Transverse colon (tissue), 4 donors: ENCODE data around the gene TNRC6C. TPM values are rescaled to one million over a fixed set of nuclear protein-coding genes. Genes with fewer than 3 reads are reported as not detected.
A peak's percentile ranks its signal among the peaks of the same experiment; 100 is the strongest.

Source experiments
- DNase-seq: peaks from one replicate; pipeline ENCODE4 v3.0.0-alpha.2; 2019
- H3K27ac ChIP-seq, 4 donors: fragments of 200-600 bp; sonication (generic); 2 replicates each; pipeline ENCODE4 v1.5.1; 2016 to 2018; ENCODE audit warnings: inconsistent platforms in 4 of 4
- H3K27me3 ChIP-seq: fragments of 200-600 bp; sonication (generic); 2 replicates; pipeline ENCODE4 v1.5.1; 2017; ENCODE audit warnings: inconsistent platforms
- H3K36me3 ChIP-seq, 4 donors: fragments of 200-600 bp; sonication (generic); 2 replicates each; pipeline ENCODE4 v1.5.1; 2017 to 2019; ENCODE audit warnings: inconsistent platforms in 4 of 4
- H3K4me1 ChIP-seq, 4 donors: fragments of 200-600 bp; sonication (generic); 2 replicates each; pipeline ENCODE4 v1.5.1; 2017 to 2020; ENCODE audit warnings: inconsistent platforms in 4 of 4
- H3K4me3 ChIP-seq, 4 donors: fragments of 200-600 bp; sonication (generic); 1 replicate in 1 of 4; 2 replicates in 3 of 4; pipeline versions ENCODE4 v1.5.1 to v1.6.1; 2017 to 2019; ENCODE audit warnings: inconsistent platforms in 4 of 4
- H3K9me3 ChIP-seq, 2 donors: fragments of 200-600 bp; sonication (generic); 2 replicates each; pipeline ENCODE4 v1.5.1; 2017 to 2019; ENCODE audit warnings: inconsistent platforms in 2 of 2
- EP300 ChIP-seq: sonication (generic); formaldehyde crosslinking; IDR thresholded peaks from one replicate; pipeline ENCODE4 v1.6.1; 2017; ENCODE audit warnings: antibody characterized with exemption, low read depth
- POLR2A ChIP-seq: fragments of 450-650 bp; IDR thresholded peaks from one replicate; pipeline ENCODE4 v1.6.1; 2016; ENCODE audit warnings: antibody characterized with exemption, mild to moderate bottlenecking, moderate library complexity
- POLR2AphosphoS5 ChIP-seq, 3 donors: sonication (generic); formaldehyde crosslinking; IDR thresholded peaks; one replicate each; pipeline ENCODE4 v1.6.1; 2016; ENCODE audit warnings: antibody characterized with exemption in 3 of 3
- WGBS, 2 donors: methylation state at CpG; one replicate each; pipeline ENCODE4 v1.1.5; 2018; ENCODE audit warnings: low coverage in 1 of 2; 5-methylcytosine and 5-hydroxymethylcytosine counted together
- in situ Hi-C, 4 donors: fragments of 200-750 bp; cut with MboI; loops; one replicate each; pipeline versions ENCODE4 v1.15.0 to v1.15.1; 2017; ENCODE audit warnings: low sequenced_read_pairs in 3 of 4, low pct_ligation_motif_present in 1 of 4, low pct_unique_long_range_greater_than_20kb in 1 of 4
- intact Hi-C: fragments of 100-400 bp; cut with DNase I; formaldehyde crosslinking; loops from one replicate; pipeline ENCODE4 v1.15.1; 2023; ENCODE audit warnings: low total_unique reads
- total RNA-seq, 4 donors: library from RNA; depleted of rRNA; stranded (reverse); fragments of >200 nt; gene quantifications; one replicate each; pipeline ENCODE4 v1.1.0, GENCODE V29; 2016
- TF ChIP-seq, protein P1 (sequence below), 5 experiments: fragments of 200-600 bp in 3 of 5; fragments of 450-650 bp in 2 of 5; sonication (generic) in 3 of 5; IDR thresholded peaks; 1 replicate in 2 of 5; 2 replicates in 3 of 5; pipeline ENCODE4 v1.5.1; 2016 to 2017; ENCODE audit warnings: antibody characterized with exemption in 5 of 5, inconsistent platforms in 3 of 5, mild to moderate bottlenecking in 2 of 5, moderate library complexity in 1 of 5

Gene TNRC6C
- total RNA-seq, 4 donors from 2014 or later, result 7.5 to 16.9 (median 9.9) TPM

- H3K27ac ChIP-seq, result no peak overlapping the region
- no peaks in the 10 kb centered on the region for H3K9me3 ChIP-seq
- in situ Hi-C loops (loop anchor here in 1 of 4 donors (10.0 kb wide), 1 partner anchor 139 kb away; no protein-coding TSS in a partner anchor), intact Hi-C loops (no loop called here)
- H3K4me1 ChIP-seq, result no peaks in the 10 kb centered on the region
- peaks cover 0 to 7% (median 0%) of the 10 kb centered on the region in 4 donors for H3K36me3 ChIP-seq
- no peaks in the 10 kb centered on the region for H3K27me3 ChIP-seq
- H3K4me3 ChIP-seq, result no peak overlapping the region
- WGBS, 2 donors, result 63 to 66% methylated on average over 12 to 13 of the region's 13 CpGs
- TF ChIP-seq POLR2AphosphoS5 (IDR thresholded peaks at IDR 0.05) (no peak), EP300 (no peak), POLR2A (no peak)
- TF ChIP-seq, protein P1, sequence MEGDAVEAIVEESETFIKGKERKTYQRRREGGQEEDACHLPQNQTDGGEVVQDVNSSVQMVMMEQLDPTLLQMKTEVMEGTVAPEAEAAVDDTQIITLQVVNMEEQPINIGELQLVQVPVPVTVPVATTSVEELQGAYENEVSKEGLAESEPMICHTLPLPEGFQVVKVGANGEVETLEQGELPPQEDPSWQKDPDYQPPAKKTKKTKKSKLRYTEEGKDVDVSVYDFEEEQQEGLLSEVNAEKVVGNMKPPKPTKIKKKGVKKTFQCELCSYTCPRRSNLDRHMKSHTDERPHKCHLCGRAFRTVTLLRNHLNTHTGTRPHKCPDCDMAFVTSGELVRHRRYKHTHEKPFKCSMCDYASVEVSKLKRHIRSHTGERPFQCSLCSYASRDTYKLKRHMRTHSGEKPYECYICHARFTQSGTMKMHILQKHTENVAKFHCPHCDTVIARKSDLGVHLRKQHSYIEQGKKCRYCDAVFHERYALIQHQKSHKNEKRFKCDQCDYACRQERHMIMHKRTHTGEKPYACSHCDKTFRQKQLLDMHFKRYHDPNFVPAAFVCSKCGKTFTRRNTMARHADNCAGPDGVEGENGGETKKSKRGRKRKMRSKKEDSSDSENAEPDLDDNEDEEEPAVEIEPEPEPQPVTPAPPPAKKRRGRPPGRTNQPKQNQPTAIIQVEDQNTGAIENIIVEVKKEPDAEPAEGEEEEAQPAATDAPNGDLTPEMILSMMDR (IDR thresholded peaks at IDR 0.05), result no peak
- peak; percentile 0 for DNase-seq
Observed at GRCh38 chr17:78105551-78105950, 147.0 kb downstream of the TNRC6C start.

DNA sequence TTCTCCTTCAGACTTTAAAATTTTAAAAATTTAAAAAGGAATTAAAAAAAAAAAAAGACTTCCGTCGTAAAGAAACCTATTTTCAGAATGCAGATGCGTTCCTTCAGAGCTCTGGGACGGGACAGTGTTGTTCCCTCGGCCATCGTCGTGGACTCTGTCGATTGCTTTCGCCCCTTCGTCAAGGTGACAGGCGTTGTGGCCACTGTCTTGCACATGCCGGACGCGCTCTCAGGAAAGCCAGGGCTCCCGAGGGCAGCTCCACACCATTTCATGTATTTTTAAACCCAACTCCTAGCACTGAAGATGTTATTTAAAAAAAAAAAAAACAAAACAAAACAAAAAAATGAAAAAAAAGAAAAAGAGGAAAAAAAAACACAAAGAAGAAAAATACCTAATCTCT is 147.7 kb downstream of the TNRC6C start:
- TF ChIP-seq EP300 (no peak), POLR2A (no peak), POLR2AphosphoS5 (IDR thresholded peaks at IDR 0.05) (no peak)
- TF ChIP-seq, protein P1 (IDR thresholded peaks at IDR 0.05), result no peak
- intact Hi-C loops, result no loop called here
- no peaks in the 10 kb centered on the region for H3K9me3 ChIP-seq
- H3K4me1 ChIP-seq, result no peaks in the 10 kb centered on the region
- H3K36me3 ChIP-seq, result peaks cover 0 to 7% (median 0%) of the 10 kb centered on the region in 4 donors
- no peak overlapping the region for H3K4me3 ChIP-seq
- 89 to 97% methylated on average over 10 to 15 of the region's 15 CpGs for WGBS, 2 donors
- H3K27me3 ChIP-seq, result no peaks in the 10 kb centered on the region
- H3K27ac ChIP-seq, result no peak overlapping the region
- in situ Hi-C loops, result loop anchor here in 1 of 4 donors (10.0 kb wide), 1 partner anchor 139 kb away; no protein-coding TSS in a partner anchor
- DNase-seq, result peak; percentile 3

- DNase-seq, result no peak
- Histone ChIP-seq H3K36me3 (peaks cover 0 to 7% (median 0%) of the 10 kb centered on the region in 4 donors), H3K9me3 (no peaks in the 10 kb centered on the region), H3K27me3 (no peaks in the 10 kb centered on the region), H3K4me3 (no peak overlapping the region), H3K27ac (no peak overlapping the region), H3K4me1 (peaks cover 0 to under 1% (median 0%) of the 10 kb centered on the region in 4 donors)
- WGBS, 2 donors, result 57 to 70% methylated on average over 9 to 10 of the region's 10 CpGs
- intact Hi-C loops (no loop called here), in situ Hi-C loops (loop anchor here in 1 of 4 donors (10.0 kb wide), 1 partner anchor 137 kb away; no protein-coding TSS in a partner anchor)
- no peak for TF ChIP-seq POLR2AphosphoS5 (IDR thresholded peaks at IDR 0.05)
- no peak for TF ChIP-seq POLR2A
- TF ChIP-seq, protein P1 (IDR thresholded peaks at IDR 0.05), result no peak
- TF ChIP-seq EP300, result no peak
Observed at GRCh38 chr17:78107457-78107856, 149.0 kb downstream of the TNRC6C start.

DNA sequence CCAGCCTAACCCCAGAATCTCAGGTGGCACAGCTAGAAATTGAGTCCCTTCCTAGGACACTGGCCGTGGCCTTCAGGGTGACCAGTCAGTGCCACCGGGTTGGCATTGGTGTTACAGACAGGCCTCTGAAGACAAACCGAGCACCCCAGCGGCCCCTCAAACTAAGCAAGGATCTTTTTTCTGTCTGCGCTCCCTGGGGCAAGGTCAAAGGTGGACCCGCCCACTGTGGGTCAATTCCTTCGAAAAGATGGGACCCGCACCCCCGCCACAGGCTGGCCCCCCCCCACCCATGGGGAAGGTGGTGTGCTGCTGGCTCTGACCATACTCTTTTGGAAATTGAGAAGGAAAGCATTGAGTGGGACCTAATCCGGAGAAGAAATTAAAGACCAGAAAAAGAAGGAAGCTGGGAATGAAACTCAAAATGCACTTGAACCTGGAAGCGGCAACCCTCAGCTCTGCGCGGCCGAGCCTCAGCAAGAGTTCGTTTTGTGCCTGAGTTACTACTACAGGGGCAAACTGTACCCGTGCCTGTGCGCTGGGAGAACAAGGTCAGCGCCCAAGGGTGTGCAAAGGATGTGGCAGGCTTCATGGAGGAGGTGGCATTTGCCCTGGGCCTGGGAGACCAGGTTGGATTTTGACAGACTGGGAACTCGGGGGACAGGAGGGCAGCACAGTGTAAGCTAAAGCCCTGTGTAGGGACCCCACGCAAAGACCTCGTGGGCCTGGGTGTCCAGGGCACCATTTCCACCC is 149.6 kb downstream of the TNRC6C start:
- no peak overlapping the region for H3K27ac ChIP-seq
- WGBS, 2 donors, result 94% methylated on average over 21 of the region's 21 CpGs; no CpG with 5 or more reads in 1 of the 2 donors
- intact Hi-C loops, result no loop called here

More for the DNA sequence above, 149.6 kb downstream of the TNRC6C start:
- no peaks in the 10 kb centered on the region for H3K27me3 ChIP-seq
- in situ Hi-C loops, result loop anchor here in 1 of 4 donors (10.0 kb wide), 1 partner anchor 137 kb away; no protein-coding TSS in a partner anchor
- no peak overlapping the region for H3K4me3 ChIP-seq
- peaks cover 0 to 7% (median 4%) of the 10 kb centered on the region in 4 donors for H3K4me1 ChIP-seq
- no peak for TF ChIP-seq POLR2A
- TF ChIP-seq POLR2AphosphoS5 (IDR thresholded peaks at IDR 0.05), result no peak
- TF ChIP-seq, protein P1 (IDR thresholded peaks at IDR 0.05), result no peak
- no peak for TF ChIP-seq EP300
- H3K36me3 ChIP-seq, result peaks cover 0 to 7% (median 0%) of the 10 kb centered on the region in 4 donors
- H3K9me3 ChIP-seq, result no peaks in the 10 kb centered on the region
- peak; percentile 1 for DNase-seq
